Measurements from ENCODE around the gene OR2S2.

The OR2S2 gene

DNA sequence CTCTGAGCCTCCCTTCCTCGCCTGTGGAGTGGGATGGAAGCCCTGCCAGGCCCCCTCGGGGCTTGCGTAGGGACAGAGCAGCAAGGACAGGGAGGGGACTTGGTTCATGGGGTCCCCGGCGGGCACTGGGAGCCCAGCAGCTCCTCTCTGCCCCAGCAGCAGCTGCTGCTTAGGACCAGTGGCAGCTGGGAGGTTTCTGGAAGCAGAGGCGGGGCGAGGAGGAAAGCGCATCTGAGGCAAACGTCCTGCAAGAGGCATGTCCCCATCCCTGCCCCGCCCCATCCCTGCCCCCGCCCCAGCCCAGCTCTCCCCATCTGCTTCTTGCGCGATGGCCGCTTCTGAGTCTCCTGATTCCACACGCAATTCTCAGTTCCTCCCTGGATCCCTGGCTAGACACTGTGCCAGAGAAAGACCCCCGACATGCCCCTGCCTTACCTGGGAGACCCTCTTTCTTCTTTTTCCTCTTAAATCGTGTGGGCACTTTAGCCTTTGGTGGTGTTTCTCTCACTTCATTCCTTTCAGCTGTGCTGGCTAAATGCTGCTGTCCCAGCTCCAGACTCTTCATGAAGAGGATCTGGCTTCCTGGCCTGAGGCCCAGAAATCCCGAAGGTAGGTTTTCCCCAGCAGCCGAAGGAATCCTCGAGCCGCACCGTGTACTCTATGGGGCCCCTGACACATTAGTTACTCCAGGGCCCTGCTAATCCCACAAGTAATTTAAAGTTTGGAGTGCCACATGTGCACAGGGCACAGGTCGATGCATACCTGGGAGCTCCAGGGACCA, 4.4 kb upstream of the OR2S2 start:
- no peak overlapping the region for H3K4me3 ChIP-seq (ENCODE audit: low read depth, low read length)

DNA sequence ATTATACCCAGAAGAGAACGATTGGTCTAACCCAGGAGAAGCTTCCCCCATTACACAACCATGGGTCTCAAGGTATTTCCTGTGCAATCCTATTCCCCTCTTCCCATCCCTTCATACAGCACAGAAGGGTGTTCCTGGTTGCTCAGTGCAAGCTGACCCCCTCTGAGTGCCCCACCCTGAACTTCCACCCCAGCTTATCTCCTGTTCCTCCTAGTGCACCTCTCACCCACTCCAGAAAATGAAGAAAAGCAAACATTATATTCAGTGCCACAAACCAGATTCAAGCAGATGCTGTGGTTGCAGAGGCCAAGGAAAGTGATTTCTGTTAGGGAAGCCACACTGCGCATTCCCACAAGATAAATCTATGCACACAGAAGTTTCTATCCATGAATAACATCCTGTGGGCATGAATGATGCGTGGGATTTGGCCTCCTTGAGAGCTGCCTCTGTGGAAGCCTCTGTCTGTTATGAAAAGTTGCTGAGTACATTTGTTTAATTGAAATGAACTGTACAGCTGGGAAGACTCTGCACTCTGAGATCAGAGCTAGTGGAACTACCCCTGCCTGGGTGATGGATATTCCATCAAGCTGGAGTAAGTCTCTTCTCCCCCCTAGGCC, 2.2 kb upstream of the OR2S2 start:
- H3K4me3 ChIP-seq (ENCODE audit: low read depth, low read length) = no peak overlapping the region

GRCh38 chr9:35956651-35957050, 1.3 kb downstream of the OR2S2 start:
- no peak overlapping the region for H3K4me3 ChIP-seq (ENCODE audit: low read depth, low read length)

GRCh38 chr9:35954942-35955546, 2.9 kb downstream of the OR2S2 start:
- H3K4me3 ChIP-seq (ENCODE audit: low read depth, low read length) = no peak overlapping the region

GRCh38 chr9:35952526-35953191, 5.3 kb downstream of the OR2S2 start:
- H3K4me3 ChIP-seq (ENCODE audit: low read depth, low read length) = no peak overlapping the region

DNA sequence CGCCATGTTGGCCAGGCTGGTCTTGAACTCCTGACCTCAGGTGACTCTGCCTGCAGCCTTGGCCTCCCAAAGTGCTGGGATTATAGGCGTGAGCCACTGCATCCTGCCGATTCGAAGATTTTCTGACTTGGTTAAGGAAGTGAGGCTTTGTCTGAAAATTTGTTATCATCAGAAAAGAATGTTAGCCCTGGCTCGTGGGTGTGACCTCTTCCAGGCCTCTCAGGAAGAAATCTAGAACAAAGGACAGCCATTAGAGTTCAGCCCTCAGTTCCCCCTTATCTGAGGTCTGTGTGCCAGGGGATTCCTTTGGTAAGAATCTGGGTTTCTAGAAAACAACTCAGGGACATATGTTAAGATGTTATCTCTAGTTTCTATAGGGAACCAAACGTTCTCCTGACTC, 6.2 kb downstream of the OR2S2 start:
- no peak overlapping the region for H3K4me3 ChIP-seq (ENCODE audit: low read depth, low read length)

GRCh38 chr9:35948901-35949318, 9.0 kb downstream of the OR2S2 start:
- H3K4me3 ChIP-seq (ENCODE audit: low read depth, low read length) = no peak overlapping the region

GRCh38 chr9:35948451-35948850, 9.5 kb downstream of the OR2S2 start:
- H3K4me3 ChIP-seq (ENCODE audit: low read depth, low read length) = no peak overlapping the region

- no peak overlapping the region for H3K4me3 ChIP-seq (ENCODE audit: low read depth, low read length)
Measured at GRCh38 chr9:35945341-35946018, 12.5 kb downstream of the OR2S2 start.

DNA sequence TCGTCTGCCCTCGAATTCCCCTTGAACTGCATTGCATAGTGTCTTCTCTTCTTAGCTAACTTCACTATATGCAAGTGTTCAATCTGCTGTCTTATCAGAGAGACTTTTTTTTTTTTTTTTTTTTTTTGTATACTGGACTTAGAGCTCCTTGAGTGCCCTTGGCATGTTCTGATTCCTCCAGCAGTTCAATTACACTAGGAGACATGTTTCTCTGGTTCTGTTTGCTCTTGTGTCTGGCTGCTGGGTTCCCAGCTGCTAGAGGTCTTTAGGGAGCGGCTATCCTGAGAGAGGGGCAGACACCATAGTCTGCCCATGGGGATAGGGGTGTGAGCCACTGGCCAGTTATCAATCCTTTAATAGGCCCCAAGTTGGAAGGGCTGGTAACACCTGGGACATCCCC, 13.1 kb downstream of the OR2S2 start:
- H3K4me3 ChIP-seq (ENCODE audit: low read depth, low read length) = no peak overlapping the region

DNA sequence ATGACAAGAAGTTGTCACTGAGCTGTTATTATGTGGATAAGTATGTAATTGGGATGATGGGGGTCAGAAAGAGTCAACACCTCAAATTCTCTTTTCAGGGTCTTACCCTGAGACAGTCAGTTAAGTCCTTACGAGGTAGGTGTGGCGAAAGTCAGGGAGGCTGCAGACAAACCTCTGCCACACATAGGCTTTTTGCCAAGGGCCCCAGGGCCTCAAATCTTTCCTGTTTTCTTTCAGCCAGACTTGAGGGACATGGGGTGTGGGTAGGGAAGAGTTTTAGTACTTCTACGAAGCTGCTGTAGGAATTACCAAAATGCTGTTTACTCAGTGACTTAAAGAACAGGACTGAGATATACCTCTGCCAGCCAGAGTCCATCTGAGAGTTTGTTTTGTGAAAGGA, 13.8 kb downstream of the OR2S2 start:
- H3K4me3 ChIP-seq (ENCODE audit: low read depth, low read length) = no peak overlapping the region

- no peak overlapping the region for H3K4me3 ChIP-seq (ENCODE audit: low read depth, low read length)
Measured at GRCh38 chr9:35942286-35942685, 15.7 kb downstream of the OR2S2 start.

- H3K4me3 ChIP-seq (ENCODE audit: low read depth, low read length) = no peak overlapping the region
Measured at GRCh38 chr9:35940458-35941407, 17.2 kb downstream of the OR2S2 start.

GRCh38 chr9:35939679-35940250, 18.2 kb downstream of the OR2S2 start:
- H3K4me3 ChIP-seq (ENCODE audit: low read depth, low read length) = no peak overlapping the region

DNA sequence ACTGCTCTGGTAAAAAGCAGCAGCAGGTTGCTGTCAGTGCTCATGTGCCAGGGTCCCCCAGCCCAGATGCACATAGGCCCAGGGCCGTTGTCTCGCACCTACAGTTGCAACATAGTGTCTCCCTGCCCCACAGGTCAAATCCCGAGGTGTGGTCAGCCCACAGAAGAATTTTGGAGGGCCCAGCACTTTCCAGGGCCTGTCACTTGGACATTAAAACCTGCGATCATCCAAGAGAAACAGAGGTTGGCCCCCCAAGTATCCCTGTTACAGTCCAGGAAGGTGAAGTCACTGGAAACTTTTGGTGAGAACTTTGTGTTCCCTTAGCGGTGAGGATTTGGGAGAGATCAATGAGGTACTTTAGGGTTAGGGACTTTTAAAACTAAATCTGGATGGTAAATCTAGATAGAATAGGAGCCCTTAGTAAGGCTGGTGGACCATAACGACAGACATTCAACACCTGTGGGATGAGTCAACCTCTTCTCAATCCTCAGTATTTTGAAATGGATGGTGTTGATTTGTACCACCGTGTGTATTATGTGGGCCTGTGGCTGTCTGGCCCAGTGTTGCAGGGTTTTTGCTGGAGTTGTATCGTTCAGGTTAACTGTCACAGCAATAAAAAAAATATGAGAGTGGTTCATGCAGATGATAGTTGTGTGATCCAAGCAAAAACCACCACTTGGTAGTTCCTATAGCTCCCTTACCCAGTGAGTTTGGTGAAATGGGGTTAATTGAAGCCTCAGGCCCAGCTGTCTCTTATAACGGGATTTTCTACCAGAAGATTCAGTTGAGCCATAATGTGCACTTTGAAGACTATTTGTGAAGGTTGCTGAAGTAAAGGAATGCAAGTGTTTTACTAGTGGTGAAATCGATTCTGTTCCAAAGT, 19.2 kb downstream of the OR2S2 start:
- H3K4me3 ChIP-seq (ENCODE audit: low read depth, low read length) = no peak overlapping the region

DNA sequence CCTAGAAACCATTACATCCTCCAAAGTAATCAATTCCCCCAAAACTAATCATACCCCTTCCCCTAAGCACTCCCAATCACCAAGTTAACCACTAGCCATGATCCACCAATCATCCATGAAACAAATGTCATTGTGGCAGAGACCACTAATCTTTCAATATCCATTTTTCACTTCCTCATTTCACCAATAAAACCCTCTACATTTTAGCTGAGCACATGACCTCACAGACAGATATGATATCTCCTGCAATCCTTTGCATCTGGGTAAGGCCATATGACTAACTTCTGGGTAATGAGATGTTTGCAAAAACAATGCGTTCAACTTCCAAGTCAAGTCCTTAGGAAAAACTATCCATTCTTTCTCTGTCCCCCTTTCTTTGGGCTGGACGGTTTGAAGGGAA, 20.7 kb downstream of the OR2S2 start:
- no peak overlapping the region for H3K4me3 ChIP-seq (ENCODE audit: low read depth, low read length)

DNA sequence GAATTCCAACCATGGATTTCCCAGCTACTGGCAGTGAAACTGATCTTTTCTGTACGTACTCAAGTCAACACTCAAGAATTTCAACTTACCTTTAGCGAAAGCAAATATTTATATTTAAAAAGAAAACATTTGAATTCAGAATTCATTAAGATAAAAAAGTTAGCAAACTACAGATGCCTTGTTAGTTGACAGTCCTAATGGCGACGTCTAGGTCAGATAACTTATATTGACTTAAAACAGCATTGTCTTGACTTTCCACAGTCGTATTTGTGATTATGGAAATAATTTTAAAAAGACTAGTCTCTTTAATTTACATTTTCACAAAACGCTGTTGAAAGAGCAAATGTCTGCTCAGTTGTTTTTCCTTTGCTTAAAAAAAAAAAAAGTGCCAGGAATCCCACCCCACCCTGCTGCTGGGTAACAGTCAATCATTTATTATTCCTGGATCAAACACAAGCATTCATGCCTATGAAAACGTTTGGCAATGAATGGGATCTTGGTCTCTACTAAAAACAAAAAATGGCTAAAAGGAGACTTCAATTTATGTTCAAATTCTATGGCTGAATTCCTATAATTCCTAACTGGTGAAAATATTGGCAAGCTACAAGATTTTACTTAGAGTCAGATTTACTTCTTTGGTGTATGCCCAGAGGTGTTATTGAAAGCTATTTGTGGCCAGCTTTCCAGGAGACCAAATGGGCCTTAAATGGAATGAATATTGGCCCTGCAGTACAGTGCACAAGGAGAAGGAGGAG, 22.0 kb downstream of the OR2S2 start:
- H3K4me3 ChIP-seq (ENCODE audit: low read depth, low read length) = no peak overlapping the region

DNA sequence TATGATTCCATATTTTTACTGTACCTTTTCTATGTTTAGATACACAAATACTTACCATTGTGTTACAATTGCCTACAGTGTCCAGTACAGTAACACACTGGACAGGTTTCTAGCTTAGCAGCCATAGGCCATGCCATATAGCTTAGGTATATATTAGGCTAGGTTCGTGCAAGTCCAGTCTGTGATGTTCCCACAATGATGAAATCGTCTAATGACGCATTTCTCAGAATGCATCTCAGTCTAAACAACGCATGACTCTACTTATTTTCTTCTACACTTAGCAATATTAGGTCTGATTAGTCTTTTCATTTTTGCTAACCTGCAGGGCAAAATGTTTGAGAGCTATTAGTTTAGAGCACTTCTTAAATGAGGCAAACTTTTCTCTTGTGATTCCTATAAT, 22.7 kb downstream of the OR2S2 start:
- H3K4me3 ChIP-seq (ENCODE audit: low read depth, low read length) = no peak overlapping the region

Data from iPS-11a (cell line).